K562 (cell line): ENCODE results near the gene PRKAA1. TPM values are rescaled to one million over a fixed set of nuclear protein-coding genes. Genes with fewer than 3 reads are reported as not detected.

Source experiments
- ADNP ChIP-seq: fragments of 200-800 bp; sonication (Bioruptor generic); IDR thresholded peaks from 2 replicates; pipeline ENCODE4 v1.6.1; 2016; ENCODE audit warnings: missing genetic modification characterization, missing compliant biosample characterization
- CREB1 ChIP-seq, 2 experiments: sonication (generic) in 1 of 2; formaldehyde crosslinking in 1 of 2; IDR thresholded peaks; 2 replicates each; pipeline versions ENCODE4 v1.6.1 to v1.8.0; 2012 to 2022; ENCODE audit warnings: inconsistent platforms in 1 of 2, mild to moderate bottlenecking in 1 of 2, missing genetic modification reagents in 1 of 2, moderate library complexity in 1 of 2
- CTBP1 ChIP-seq: fragments of 450-650 bp; IDR thresholded peaks from 2 replicates; pipeline ENCODE4 v1.6.1; 2016; ENCODE audit warnings: borderline replicate concordance
- EWSR1 ChIP-seq: fragments of 450-650 bp; IDR thresholded peaks from 2 replicates; pipeline ENCODE4 v1.6.1; 2018; ENCODE audit warnings: borderline replicate concordance, mild to moderate bottlenecking, low read depth, moderate library complexity; ENCODE audit not compliant: partially characterized antibody
- HSF4 ChIP-seq: fragments of 250-450 bp; sonication (Bioruptor Pico); IDR thresholded peaks from 2 replicates; pipeline ENCODE4 v2.1.2; 2022; ENCODE audit warnings: mild to moderate bottlenecking, moderate library complexity, borderline replicate concordance
- SLC30A9 ChIP-seq: fragments of 250-450 bp; sonication (Bioruptor Pico); IDR thresholded peaks from 2 replicates; pipeline ENCODE4 v1.8.0; 2022; ENCODE audit warnings: mild to moderate bottlenecking, moderate library complexity
- SRSF7 ChIP-seq: fragments of 200-400 bp; formaldehyde crosslinking; optimal IDR thresholded peaks from 2 replicates; pipeline ENCODE3; 2017; ENCODE audit warnings: mild to moderate bottlenecking, low read depth, low read length
- STAG1 ChIP-seq: sonication (generic); formaldehyde crosslinking; IDR thresholded peaks from 2 replicates; pipeline ENCODE4 v1.5.0; 2020; ENCODE audit warnings: missing genetic modification reagents, borderline replicate concordance
- SUPT5H ChIP-seq: fragments of 450-650 bp; IDR thresholded peaks from 2 replicates; pipeline ENCODE4 v1.6.1; 2016
- ZNF124 ChIP-seq: sonication (generic); formaldehyde crosslinking; IDR thresholded peaks from 2 replicates; pipeline ENCODE4 v1.8.1; 2022; ENCODE audit warnings: missing genetic modification reagents
- ZNF140 ChIP-seq: fragments of 250-450 bp; sonication (Bioruptor Pico); IDR thresholded peaks from 2 replicates; pipeline ENCODE4 v1.8.0; 2021; ENCODE audit warnings: moderate library complexity, mild to moderate bottlenecking, inconsistent platforms
- ZNF354B ChIP-seq: fragments of 250-450 bp; sonication (Bioruptor Pico); IDR thresholded peaks from 2 replicates; pipeline ENCODE4 v1.4.0; 2020
- polyA plus RNA-seq, 8 experiments: library from polyadenylated mRNA; depleted of rRNA in 4 of 8; stranded (reverse) in 5 of 8; unstranded in 3 of 8; fragments of >200 nt; fragmentation: Nextera tagmentation in 2 of 8; fragmentation: Illumina TruSeq in 1 of 8; extraction: Ambion mirVana in 2 of 8; extraction: Trizol in 1 of 8; gene quantifications; 2 replicates each; pipeline versions ENCODE4 v1.2.1 to v1.2.3, GENCODE V29; 2011 to 2014; ENCODE audit warnings: inconsistent platforms in 1 of 8, missing spikeins in 1 of 8
- total RNA-seq, 7 experiments: library from RNA; depleted of rRNA in 6 of 7; stranded (reverse); fragments of >200 nt in 6 of 7; fragmentation: Illumina TruSeq in 2 of 7; extraction: Trizol in 2 of 7; gene quantifications; 2 replicates each; pipeline versions ENCODE4 v1.2.1 to v1.2.3, GENCODE V29; 2011 to 2021; ENCODE audit warnings: low replicate concordance in 1 of 7
- TF ChIP-seq, protein P1 (sequence below): sonication (generic); IDR thresholded peaks from 2 replicates; pipeline ENCODE4 v1.6.1; 2016
- TF ChIP-seq, protein P2 (sequence below): fragments of 450-650 bp; IDR thresholded peaks from 2 replicates; pipeline ENCODE4 v1.7.0; 2016; ENCODE audit warnings: borderline replicate concordance
- TF ChIP-seq, protein P3 (sequence below): fragments of 200-800 bp; sonication (Bioruptor generic); IDR thresholded peaks from 2 replicates; pipeline ENCODE4 v1.6.1; 2017; ENCODE audit warnings: missing genetic modification characterization, missing compliant biosample characterization
- TF ChIP-seq, protein P4 (sequence below): fragments of 450-650 bp; IDR thresholded peaks from 2 replicates; pipeline ENCODE4 v1.6.1; 2018; ENCODE audit not compliant: partially characterized antibody
- TF ChIP-seq, protein P5 (sequence below): sonication (generic); formaldehyde crosslinking; IDR thresholded peaks from 2 replicates; pipeline ENCODE4 v1.9.0; 2022; ENCODE audit warnings: mild to moderate bottlenecking, missing genetic modification reagents

Gene PRKAA1
- total and polyA plus RNA-seq, 9 of the 15 experiments (the other 6 are each of a cell fraction or from before 2014, with no cell fraction given), result 24.5 to 84.0 (median 51.4) TPM

DNA sequence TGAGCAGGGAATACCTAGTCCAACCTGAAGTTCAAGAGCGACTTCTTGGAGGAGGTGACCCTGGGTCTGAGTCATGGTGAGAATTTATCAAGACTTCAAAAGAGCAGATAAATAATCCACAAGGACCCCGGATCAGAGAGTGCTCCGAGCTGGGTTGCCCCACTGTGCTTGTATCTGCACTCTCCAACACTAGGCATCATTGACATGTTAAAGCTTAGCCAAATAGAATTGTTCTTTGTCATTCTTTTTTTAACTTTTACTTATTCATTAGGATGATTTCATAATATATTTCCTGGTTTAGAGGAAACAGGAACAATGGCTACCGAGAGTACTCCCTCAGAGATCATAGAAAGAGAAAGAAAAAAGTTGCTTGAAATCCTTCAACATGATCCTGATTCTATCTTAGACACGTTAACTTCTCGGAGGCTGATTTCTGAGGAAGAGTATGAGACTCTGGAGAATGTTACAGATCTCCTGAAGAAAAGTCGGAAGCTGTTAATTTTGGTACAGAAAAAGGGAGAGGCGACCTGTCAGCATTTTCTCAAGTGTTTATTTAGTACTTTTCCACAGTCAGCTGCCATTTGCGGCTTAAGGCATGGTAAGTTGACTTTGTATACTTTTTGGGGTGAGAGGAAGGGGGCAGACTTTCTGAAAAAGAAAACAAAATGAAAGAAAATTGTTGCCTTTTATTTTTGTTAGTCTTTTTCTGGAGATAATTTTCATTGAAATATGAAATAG is 43.1 kb upstream of the PRKAA1 start, which contains the start of gene CARD6 (continued):
- TF ChIP-seq, protein P1, sequence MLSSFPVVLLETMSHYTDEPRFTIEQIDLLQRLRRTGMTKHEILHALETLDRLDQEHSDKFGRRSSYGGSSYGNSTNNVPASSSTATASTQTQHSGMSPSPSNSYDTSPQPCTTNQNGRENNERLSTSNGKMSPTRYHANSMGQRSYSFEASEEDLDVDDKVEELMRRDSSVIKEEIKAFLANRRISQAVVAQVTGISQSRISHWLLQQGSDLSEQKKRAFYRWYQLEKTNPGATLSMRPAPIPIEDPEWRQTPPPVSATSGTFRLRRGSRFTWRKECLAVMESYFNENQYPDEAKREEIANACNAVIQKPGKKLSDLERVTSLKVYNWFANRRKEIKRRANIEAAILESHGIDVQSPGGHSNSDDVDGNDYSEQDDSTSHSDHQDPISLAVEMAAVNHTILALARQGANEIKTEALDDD, result no peak; the same call in 1 of the 2 replicates
- TF ChIP-seq, protein P2, sequence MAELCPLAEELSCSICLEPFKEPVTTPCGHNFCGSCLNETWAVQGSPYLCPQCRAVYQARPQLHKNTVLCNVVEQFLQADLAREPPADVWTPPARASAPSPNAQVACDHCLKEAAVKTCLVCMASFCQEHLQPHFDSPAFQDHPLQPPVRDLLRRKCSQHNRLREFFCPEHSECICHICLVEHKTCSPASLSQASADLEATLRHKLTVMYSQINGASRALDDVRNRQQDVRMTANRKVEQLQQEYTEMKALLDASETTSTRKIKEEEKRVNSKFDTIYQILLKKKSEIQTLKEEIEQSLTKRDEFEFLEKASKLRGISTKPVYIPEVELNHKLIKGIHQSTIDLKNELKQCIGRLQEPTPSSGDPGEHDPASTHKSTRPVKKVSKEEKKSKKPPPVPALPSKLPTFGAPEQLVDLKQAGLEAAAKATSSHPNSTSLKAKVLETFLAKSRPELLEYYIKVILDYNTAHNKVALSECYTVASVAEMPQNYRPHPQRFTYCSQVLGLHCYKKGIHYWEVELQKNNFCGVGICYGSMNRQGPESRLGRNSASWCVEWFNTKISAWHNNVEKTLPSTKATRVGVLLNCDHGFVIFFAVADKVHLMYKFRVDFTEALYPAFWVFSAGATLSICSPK, result no peak
- TF ChIP-seq, protein P3, sequence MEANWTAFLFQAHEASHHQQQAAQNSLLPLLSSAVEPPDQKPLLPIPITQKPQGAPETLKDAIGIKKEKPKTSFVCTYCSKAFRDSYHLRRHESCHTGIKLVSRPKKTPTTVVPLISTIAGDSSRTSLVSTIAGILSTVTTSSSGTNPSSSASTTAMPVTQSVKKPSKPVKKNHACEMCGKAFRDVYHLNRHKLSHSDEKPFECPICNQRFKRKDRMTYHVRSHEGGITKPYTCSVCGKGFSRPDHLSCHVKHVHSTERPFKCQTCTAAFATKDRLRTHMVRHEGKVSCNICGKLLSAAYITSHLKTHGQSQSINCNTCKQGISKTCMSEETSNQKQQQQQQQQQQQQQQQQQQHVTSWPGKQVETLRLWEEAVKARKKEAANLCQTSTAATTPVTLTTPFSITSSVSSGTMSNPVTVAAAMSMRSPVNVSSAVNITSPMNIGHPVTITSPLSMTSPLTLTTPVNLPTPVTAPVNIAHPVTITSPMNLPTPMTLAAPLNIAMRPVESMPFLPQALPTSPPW (CRISPR knock-in tag), result no peak
- TF ChIP-seq, protein P4, sequence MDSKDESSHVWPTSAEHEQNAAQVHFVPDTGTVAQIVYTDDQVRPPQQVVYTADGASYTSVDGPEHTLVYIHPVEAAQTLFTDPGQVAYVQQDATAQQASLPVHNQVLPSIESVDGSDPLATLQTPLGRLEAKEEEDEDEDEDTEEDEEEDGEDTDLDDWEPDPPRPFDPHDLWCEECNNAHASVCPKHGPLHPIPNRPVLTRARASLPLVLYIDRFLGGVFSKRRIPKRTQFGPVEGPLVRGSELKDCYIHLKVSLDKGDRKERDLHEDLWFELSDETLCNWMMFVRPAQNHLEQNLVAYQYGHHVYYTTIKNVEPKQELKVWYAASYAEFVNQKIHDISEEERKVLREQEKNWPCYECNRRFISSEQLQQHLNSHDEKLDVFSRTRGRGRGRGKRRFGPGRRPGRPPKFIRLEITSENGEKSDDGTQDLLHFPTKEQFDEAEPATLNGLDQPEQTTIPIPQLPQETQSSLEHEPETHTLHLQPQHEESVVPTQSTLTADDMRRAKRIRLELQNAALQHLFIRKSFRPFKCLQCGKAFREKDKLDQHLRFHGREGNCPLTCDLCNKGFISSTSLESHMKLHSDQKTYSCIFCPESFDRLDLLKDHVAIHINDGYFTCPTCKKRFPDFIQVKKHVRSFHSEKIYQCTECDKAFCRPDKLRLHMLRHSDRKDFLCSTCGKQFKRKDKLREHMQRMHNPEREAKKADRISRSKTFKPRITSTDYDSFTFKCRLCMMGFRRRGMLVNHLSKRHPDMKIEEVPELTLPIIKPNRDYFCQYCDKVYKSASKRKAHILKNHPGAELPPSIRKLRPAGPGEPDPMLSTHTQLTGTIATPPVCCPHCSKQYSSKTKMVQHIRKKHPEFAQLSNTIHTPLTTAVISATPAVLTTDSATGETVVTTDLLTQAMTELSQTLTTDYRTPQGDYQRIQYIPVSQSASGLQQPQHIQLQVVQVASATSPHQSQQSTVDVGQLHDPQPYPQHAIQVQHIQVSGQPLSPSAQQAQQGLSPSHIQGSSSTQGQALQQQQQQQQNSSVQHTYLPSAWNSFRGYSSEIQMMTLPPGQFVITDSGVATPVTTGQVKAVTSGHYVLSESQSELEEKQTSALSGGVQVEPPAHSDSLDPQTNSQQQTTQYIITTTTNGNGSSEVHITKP, result no peak
- no peak for TF ChIP-seq HSF4 (CRISPR knock-in tag)
- TF ChIP-seq, protein P5, sequence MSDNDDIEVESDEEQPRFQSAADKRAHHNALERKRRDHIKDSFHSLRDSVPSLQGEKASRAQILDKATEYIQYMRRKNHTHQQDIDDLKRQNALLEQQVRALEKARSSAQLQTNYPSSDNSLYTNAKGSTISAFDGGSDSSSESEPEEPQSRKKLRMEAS, result no peak
- TF ChIP-seq ZNF140 (CRISPR knock-in tag), result no peak
- TF ChIP-seq CREB1 (IDR thresholded peaks at IDR 0.05), result no peak
- no peak for TF ChIP-seq CREB1 (CRISPR knock-in tag; IDR thresholded peaks at IDR 0.05)
- TF ChIP-seq SLC30A9 (CRISPR knock-in tag), result no peak
- no peak for TF ChIP-seq STAG1 (CRISPR knock-in tag)
- TF ChIP-seq CTBP1, result no peak
- no peak for TF ChIP-seq SRSF7
- peak; percentile 86 for TF ChIP-seq ADNP (tag)
- no peak for TF ChIP-seq ZNF354B
- TF ChIP-seq ZNF124 (CRISPR knock-in tag), result no peak
- peak; percentile 53 for TF ChIP-seq SUPT5H
- no peak for TF ChIP-seq EWSR1
